Iris pigment epithelial cell (primary cell): Measurements from ENCODE around the gene TMEM40.
"Not testable (repeated sequence)": the region's sequence is repeated elsewhere in the genome, so short reads cannot be mapped to it uniquely, and the experiment has no call there.

ENCODE experiments used
- DNase-seq: peaks from one replicate; pipeline ENCODE4 v3.0.0-alpha.2; 2011; ENCODE audit warnings: low read depth

Gene TMEM40, protein sequence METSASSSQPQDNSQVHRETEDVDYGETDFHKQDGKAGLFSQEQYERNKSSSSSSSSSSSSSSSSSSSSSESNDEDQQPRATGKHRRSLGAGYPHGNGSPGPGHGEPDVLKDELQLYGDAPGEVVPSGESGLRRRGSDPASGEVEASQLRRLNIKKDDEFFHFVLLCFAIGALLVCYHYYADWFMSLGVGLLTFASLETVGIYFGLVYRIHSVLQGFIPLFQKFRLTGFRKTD

DNA sequence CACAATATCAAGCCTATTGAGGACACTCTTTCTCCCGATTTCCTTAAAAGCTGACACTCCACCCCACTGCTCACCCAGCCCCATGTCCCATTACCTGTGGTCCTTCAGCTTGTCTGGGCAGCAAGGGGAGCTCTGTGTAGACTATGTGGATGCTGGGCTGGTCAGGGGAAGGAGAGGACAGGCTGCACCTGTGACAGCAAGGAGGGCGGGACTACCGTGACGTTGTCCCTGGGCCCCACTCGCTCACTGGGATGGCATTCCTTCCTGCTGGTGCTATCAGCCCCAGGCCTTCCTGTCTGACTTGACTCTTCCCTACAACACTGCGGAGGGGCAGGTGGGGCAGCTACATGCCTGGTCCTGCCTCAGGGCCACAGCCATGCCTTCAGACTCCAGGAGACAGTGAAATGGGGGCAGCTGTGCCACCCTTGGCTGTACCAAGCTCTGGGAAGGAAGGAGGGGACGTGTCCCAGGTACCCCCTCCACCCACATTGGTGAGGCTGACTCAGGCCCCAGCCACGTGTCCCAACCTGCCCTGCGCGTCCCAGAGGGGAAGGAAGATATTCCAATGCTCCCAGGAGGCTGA is at the start of gene TMEM40:
TMEM40 (minus strand) TSS at position 163 of the 583 bp plus-strand sequence. CDS start 9,427 bp downstream, outside the sequence.
- DNase-seq: no peak

DNA sequence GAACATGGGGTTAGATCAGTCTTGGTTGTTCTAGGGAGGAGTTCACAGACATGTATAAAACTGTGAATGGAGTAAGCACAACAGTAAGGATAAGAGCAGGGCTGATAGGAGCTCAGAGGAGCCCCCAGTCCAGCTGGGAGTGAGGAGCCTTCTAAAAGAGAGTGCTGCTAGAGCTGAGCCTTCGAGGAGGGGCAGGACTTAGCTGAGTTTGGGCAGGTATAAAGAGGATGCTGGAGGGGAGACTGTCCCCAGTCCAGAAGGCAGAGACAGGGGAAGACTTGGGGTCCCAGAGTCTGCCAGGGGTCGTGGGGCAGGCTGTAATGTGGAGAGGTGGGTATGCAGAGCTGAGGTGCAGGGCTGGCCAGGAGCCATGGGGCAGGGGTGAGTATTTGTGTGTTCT is 49.5 kb upstream of the TMEM40 start:
- DNase-seq: no peak

DNA sequence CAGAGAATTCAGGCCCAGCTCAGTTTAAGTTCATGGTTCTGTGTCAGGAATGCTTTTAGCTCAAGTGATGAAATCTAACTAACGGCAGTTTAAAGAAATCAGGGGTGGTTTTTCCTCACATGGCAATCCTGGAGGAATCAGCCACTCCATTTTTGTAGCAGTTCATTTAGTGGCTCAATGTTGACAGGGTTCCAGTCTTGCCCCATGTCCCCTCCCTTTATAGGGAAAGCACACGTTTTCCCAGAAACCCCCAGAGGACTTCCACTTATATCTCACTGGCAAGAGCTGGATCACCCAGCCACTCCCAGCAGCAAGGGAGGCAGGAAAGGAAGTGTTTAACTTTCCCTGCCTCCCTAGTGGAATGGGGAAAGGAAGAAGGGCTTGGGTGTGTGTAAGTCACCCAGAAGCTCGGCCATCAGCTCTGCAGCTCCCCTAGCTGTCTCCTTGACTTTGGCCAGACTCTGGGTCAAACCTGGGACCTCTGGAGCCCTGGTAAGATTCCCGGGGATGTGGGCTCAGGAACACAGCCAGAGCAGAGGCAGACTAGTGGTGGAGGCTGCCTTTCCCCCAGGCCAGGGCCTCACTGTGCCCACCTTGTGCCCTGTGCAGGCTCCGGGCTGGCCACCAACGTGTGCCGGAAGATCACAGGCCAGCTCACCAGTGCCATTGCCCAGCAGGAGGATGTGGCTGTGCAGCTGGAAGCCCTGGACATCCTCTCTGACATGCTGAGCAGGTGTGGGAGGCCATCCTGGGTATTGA is 48.7 kb upstream of the TMEM40 start:
- no peak for DNase-seq

DNA sequence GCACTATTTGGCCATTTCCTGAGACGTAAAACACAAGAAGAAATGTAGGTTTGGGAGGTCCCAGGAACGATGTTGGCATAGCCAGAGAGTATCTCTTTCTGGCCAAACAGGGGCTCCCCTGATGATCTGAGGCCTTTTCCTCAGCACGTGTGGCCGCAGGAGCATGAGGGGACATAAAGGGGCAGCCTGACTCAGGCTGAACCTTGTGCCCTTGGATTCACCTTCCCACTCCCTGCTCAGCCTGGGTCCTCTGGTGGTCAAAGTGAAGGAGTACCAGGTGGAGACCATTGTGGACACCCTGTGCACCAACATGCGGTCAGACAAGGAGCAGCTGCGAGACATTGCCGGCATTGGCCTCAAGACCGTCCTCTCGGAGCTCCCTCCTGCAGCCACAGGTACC is 48.0 kb upstream of the TMEM40 start:
- DNase-seq: no peak

DNA sequence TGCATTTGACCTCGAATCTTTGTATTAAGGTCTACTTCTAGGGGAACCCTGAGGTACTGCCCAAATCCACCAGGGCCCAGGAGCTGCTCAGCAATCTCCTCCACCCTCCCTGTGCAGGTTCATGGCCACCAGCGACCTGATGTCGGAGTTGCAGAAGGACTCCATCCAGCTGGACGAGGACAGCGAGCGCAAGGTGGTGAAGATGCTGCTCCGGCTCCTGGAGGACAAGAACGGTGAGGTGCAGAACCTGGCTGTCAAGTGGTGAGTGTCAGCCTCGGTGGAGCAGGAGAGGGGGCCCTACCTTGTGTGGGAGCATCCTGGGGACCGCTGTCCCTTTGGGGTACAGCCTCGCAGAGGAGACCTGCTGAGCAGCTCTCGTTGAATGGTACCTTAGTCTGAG is 44.3 kb upstream of the TMEM40 start:
- no peak for DNase-seq

DNA sequence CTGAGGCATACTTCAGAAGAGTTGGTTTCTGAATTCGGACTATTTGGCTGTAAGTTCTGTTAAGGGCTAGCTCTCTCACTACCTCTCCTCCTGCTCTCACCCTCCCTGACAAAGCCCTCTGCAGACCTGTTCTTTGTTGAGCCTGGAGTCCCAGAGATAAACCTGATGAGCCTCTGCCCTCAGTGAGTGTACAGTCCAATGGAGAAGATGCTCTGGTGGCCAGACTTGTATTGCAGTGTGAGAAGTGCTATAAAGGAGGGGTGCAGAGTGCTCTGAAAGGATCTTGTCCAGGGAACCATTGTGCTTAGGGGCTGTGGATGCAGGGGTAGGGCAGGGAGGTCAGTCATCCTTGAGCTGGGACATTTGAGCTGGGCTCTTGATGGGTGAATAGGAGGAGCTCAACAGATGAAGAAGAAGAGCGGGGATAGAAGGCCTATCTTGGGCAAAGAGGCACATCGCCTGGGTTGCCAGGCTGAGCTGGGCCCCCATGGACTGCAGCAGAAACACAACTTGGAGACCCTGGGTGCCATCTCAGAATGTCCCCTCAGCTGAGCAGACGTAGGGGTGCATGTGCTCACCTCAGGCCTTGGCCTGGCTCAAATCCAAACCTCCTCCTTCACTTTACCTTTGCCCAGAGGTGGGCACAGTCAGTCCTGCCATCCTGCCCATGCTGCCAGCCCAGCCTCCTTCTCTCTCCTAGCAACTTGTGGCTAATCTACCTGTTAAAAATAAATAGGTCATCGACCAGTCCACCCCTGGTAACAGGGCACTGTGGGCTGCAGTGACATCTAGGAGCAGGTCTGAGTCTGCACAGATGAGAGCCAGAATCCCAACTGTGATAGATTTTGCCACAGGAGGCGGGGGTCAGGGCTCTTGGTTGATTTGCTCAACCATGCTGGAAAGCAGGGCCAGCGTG is 40.7 kb upstream of the TMEM40 start:
- DNase-seq: no peak

DNA sequence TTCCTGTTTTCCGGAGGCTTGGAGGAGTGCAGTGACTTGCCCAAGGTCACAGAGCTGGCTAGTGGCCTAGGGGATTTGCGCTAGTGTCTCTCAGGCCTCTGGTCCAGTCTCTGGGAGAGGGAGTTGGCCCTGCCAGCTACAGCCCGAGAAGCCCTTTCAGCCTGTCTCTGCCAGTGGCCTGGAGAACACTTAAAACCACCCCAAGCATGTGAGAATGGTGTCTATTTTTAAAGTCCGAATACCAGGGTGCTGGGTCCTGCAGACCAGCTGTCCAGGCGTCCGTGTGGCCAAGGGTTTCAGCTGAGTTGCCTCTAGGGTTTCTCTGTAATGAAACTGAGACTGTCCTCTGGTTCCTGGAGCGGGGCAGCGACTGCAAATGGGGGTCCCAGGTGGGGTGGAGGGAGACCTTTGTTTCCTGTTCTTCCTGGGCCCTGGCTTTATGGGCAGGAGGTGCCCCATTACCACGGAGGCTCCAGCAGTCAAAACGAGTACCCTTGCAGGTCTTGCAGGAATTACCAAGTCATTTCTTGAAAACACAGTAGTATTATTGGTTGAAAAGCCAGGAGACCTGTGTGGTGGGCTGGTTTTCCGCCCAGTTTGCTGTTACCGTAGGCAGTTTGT is 39.6 kb upstream of the TMEM40 start:
- DNase-seq: no peak

DNA sequence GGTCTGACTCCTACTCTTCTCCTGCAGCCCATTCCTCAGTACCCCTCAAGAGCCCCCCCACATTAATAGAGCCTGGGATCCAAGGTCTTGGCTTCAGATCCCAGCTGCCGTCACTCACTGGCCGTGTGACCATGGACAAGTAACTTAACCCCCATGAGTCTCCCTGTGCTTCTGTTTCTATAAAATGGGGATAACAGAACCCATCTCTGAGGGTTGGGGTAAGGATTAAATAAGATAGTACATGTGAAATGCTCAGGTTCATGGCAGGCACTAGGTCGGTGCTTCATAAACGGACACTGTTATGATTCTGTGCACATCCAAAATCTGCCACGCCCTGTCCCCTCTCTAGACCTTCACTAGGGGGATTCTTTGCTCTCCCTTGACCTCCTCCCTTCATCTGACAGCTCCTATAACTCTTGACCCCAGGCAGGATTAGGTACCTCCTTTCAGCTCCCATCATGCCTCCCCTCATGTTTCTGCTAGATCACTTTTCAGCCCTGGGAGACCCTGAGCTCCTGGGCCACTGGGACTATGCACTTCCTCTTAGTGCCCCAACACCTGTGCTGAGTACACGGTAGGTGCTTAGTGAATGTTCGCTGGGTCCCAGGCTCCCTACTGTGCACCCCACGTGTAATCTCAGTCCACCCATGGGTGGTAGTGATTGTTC is 39.0 kb upstream of the TMEM40 start:
- no peak for DNase-seq

DNA sequence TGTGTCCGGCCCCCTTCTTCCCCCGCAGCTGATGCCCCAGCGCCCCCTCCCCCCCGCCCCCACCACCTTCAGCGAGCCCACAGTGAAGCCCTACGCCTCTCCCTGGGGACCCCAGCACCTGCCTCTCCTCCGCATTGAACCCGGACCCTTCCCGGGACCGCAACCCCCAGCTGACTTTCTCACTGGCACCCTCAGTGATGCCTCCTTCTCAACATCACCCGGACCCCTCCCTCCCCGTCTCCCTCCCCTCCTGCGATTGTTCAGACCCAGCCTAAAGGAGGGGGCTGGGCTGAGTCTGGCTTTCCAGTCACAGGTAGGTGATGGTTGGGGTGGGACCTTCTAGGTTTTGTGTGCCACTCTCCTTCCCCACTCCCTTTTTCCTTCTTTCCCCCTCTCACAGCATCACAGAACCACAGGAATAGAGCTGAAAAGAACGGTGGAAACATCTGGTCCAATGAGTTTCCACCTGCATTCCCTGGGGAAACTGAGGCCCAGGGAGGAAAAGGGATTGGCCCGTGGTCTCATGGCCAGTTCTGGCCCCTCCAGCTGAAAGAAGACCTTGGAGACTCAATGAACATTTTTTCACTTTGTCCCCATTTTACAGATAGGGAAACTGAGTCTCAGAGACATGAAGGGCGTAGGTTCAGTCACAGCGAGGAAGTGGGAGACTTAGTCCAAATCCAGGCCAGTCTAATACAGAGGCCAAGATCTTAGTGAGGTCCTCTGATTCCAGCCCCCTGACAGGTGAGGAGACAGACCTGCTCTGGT is 38.2 kb upstream of the TMEM40 start:
- DNase-seq: no peak

DNA sequence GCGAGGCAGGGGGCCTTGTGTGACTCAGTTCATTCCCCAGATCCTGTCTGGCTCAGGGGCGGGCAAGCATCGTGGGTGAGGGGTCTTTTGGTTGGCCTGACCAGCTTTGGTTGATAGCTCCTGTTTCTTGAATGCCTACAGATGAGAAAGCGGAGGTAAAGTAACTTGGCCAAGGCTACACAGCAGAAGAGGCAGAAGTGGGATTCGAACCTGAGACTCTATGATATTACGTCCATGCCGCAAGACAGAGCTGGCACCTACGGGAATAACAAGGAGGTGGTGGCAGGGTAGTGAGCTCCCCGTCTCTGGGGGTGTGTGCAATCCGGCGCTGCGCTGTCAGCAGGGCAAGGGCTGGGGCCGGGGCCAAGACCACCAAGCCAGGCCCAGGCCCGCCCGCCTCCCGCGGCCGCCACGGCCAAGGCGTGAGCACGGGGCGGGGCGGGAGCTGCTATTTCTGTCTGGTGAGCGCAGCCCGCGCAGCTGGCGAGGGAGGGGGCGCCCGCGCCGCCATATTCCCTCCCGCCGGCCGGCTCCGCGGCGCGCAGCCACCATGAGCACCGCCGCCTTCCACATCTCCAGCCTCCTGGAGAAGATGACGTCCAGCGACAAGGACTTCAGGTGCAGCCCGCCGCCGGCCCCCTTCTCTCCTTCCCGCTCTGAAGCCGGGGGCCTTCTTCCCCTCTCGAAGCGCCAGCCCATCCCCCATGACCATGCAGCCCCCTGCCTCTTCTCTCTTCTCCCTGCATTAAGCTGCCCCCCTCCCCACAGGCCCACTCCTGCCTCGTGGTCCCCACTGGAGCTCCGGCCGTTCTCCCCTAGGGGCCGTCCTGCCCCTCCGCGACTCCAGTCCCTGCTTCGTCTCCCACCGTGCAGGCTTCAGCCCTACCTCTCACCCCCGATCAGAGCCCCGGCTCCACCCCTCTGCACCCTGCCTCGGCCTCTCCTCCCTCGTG is 37.4 kb upstream of the TMEM40 start, which contains the start of gene CAND2:
CAND2 (plus strand) TSS at position 510 of the 953 bp plus-strand sequence; CDS start at position 551, 41 bp downstream.
- peak; percentile 36 for DNase-seq

DNA sequence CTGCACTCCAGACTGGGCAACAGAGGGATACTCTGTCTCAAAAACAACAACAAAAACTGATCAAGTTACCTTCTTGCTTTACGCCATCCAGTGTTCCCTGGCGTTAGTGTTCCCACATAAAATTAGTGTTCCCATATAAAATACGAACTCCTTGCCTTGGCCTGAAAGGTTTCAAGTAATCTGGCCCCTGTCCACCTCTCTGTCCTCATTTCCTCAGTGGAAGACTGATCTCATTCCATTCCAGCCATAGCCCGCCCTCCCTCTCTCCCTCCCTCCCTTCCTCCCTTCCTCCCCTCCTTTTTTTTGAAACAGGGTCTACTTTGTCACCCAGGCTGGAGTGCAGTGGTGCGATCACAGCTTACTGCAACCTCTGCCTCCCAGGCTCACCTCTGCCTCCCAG is 34.6 kb upstream of the TMEM40 start:
- DNase-seq: no peak

DNA sequence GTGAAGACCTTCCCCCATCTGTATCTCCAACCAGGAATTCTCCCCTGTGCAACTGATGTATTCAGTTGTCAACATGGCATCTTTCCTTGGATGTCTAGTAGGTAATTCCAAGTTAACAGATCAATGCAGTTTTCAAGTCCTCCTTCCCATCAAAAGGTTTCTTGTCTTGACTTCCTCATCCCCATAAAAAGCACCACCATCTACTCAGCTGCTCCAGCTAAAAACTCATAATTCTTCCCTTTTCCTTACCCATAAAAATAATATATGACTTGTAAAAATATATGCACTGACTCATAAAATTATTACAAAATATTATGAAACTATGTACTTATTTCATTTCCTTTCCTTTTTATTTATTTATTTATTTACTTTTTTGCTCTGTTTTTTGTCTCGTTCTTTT is 32.4 kb upstream of the TMEM40 start:
- no peak for DNase-seq

DNA sequence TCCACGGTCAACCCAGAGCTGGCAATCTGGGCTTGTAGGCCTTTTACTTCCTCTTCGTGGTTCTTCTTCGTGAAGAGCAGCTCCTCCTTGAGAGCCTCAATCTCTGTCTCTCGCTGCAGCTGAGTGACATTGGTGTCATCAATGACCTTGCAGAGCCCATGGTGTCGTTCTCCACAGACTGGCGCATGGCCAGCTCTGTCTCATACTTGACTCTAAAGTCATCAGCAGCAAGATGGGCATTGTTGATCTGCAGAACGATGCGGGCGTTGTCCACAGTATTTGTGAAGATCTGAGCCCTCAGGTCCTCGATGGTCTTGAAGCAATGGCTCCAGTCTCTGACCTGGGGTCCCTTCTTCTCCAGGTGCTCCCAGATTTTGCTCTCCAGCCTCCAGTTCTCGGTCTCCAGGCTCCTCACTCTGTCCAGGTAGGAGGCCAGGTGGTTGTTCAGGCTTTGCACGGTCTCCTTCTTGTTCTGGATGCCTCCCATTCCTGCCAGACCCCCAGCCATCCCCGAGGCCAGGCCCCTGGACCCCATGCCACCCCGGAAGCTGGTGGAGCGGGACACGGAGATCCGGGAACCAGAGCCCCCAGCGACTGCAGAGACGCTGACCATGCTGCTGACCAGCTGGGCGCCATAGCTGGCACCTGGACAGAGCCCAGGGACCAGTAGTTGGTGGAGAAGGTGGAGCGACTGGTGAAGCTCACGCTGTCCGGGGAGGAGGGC is 29.1 kb upstream of the TMEM40 start:
- DNase-seq: not testable (repeated sequence)

DNA sequence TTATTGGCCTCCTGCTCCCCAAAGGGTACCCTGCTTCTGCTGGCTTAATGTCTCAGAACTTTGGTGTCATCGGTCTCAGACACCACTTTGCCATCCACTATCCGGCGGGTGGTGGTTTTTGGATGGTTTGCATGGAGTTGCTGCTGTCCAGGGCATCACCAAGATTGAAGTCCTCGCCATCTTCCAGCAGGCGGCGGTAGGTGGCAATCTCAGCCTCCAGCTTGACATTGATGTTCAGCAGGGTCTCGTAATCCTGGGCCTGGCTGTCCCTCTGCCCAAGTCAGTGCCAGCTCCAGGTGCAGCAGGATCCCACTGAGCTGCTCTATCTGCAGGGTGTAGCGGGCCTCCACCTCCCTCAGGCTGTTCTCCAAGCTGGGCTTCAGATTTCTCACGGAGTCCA is 28.3 kb upstream of the TMEM40 start:
- DNase-seq: peak; percentile 24

DNA sequence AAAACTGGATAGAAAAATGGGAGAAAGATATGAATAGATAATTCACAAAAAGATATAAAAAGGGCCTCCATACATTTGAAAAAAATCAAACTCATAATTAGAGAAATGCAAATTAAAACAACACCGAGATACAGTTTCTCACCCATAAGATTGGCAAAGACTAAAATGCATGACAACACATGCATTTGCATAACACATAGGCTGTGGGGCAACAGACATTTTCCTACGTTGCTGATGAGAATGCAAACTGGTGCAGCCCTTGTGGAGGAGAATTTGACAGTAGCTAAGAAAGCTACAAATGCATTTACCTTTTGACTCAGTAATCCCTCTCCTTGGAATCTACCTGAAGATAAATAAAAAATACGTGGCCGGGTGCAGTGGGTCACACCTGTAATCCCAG is 26.0 kb upstream of the TMEM40 start:
- DNase-seq: no peak

DNA sequence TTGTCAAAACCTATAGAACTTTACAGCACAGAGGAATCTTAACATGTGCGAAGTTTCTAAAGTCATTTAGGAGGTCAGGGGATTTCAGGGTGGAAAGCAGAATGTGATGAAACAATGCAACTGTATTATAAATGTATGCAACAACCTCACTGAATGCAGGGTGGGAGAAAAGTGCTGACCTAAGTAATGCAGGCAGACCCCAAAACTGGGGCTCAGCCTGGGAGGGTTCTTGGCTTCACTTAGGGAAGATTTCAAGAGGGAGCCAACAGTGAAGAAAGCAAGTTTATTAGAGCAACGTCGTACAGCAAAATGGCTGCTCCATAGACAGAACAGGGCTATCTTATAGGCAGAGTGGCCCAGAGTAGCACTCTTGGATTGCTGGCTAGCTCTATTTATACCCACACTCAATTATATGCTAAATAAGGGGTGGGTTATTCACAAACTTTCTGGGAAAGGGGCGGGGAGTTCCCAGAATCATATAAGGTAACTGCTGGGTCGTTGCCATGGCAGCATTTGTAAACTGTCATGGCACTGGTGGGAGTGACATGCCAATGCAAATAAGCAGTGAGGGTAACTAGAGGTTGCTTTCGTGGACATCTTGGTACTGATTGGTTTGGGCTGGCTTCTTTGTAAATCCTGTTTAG is 23.2 kb upstream of the TMEM40 start:
- peak; percentile 68 for DNase-seq

DNA sequence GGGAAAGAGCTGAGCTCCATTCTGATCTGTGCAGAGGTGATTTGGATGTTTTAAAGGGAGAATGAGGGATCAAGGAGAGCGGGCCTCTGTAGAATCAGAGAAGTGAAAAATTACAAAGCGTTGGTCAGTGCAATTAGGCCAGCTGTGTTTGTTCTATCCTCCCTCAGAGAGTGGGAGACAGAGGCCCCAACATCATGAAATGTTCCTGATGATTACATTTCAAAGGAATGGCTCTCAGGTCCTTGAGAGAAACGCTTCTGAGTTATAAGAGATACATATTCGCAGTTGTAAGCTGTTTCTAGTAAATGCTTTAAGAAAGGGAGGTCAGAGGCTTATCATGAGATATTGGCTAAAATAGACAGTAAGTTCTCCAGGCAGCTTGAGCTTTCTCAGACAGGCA is 21.7 kb upstream of the TMEM40 start:
- DNase-seq: peak; percentile 47

DNA sequence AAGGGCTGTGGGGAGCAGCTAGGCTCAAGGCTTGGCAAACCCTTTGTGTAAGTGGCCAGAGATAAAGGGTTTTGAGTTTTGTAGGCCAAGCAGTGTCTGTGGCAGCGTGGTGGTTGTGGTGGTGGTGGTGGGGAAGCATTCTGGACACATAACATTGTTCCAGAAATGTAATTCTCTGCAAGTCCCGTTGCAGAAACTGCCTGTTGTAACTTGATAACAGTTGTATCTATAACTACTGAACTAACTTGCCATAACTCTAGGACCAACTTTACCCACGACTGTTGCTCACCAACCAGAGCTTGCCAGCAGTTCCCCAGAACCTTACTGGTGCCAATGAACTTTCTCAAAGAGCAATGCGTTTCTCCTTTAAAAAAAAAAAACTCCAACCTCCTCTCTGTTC is 18.1 kb upstream of the TMEM40 start:
- DNase-seq: no peak
